NCI-H82 treated with DMSO at 0.1 percent for 48 hours (cell line): ENCODE results near the gene GSTA3.
"Not testable (repeated sequence)": the region's sequence is repeated elsewhere in the genome, so short reads cannot be mapped to it uniquely, and the experiment has no call there.

Source experiments
- DNase-seq: peaks from one replicate; lab custom pipeline; 2025; ENCODE audit not compliant: unreplicated experiment; lab: John Stamatoyannopoulos, UW

Gene GSTA3

GRCh38 chr6:52868240-52868639, 41.3 kb downstream of the GSTA3 start:
- DNase-seq: no peak

- not testable (repeated sequence) for DNase-seq
These were observed 48.3 kb downstream of the GSTA3 start for GRCh38 chr6:52861151-52861550.

GRCh38 chr6:52858416-52858815, 51.1 kb downstream of the GSTA3 start:
- no peak for DNase-seq

- DNase-seq: not testable (repeated sequence)
These were observed 53.4 kb downstream of the GSTA3 start for GRCh38 chr6:52856137-52856536.

- DNase-seq: no peak
These were observed 60.4 kb downstream of the GSTA3 start for GRCh38 chr6:52849137-52849536.
